Stromal cell of bone marrow (primary cell): Measurements from ENCODE around the gene PDIA3.
"Not testable (repeated sequence)": the region's sequence is repeated elsewhere in the genome, so short reads cannot be mapped to it uniquely, and the experiment has no call there.

Experiments
- DNase-seq: peaks from one replicate; pipeline ENCODE4 v3.0.0-alpha.2; 2012; ENCODE audit warnings: low read depth

Gene PDIA3

GRCh38 chr15:43776718-43777266 lies 30.6 kb downstream of the PDIA3 start, which contains the start of gene ELL3:
TSS of gene ELL3 (minus strand) at chr15:43776966. CDS start at chr15:43776901, 65 bp downstream.
- peak; percentile 44 for DNase-seq

- DNase-seq: peak; percentile 49
These were observed 31.2 kb downstream of the PDIA3 start for GRCh38 chr15:43777267-43777914.

- no peak for DNase-seq
These were observed 32.8 kb downstream of the PDIA3 start for GRCh38 chr15:43779016-43779415.

- DNase-seq: no peak
These were observed 43.2 kb downstream of the PDIA3 start for GRCh38 chr15:43789409-43789808.

GRCh38 chr15:43791993-43792760 lies 45.9 kb downstream of the PDIA3 start, which contains the start of gene SERF2:
TSS of gene SERF2 (plus strand) at chr15:43792320. CDS start at chr15:43792377, 57 bp downstream.
- peak; percentile 99 for DNase-seq

- peak; percentile 30 for DNase-seq
These were observed 46.7 kb downstream of the PDIA3 start for GRCh38 chr15:43792761-43793476.

- no peak for DNase-seq
These were observed 47.4 kb downstream of the PDIA3 start for GRCh38 chr15:43793647-43794046.

- DNase-seq: peak; percentile 60
These were observed 48.2 kb downstream of the PDIA3 start for GRCh38 chr15:43794269-43795037.

- DNase-seq: no peak
These were observed 49.0 kb downstream of the PDIA3 start for GRCh38 chr15:43795197-43795596.

GRCh38 chr15:43795997-43796396 lies 49.8 kb downstream of the PDIA3 start:
- no peak for DNase-seq

- DNase-seq: no peak
These were observed 50.3 kb downstream of the PDIA3 start for GRCh38 chr15:43796566-43796965.

- DNase-seq: no peak
These were observed 53.1 kb downstream of the PDIA3 start for GRCh38 chr15:43799209-43799944.

GRCh38 chr15:43799945-43800285 lies 53.7 kb downstream of the PDIA3 start, which contains the start of gene SERINC4:
TSS of gene SERINC4 (minus strand) at chr15:43800220. CDS start at chr15:43799986, 234 bp downstream.
- DNase-seq: no peak

GRCh38 chr15:43800286-43801141 lies 54.3 kb downstream of the PDIA3 start, which contains the start of gene HYPK:
TSS of gene HYPK (plus strand) at chr15:43800599. CDS start at chr15:43800623, 24 bp downstream.
- DNase-seq: peak; percentile 82

GRCh38 chr15:43802676-43803075 lies 56.4 kb downstream of the PDIA3 start:
- not testable (repeated sequence) for DNase-seq

GRCh38 chr15:43808435-43808950 lies 62.3 kb downstream of the PDIA3 start:
- DNase-seq: no peak

- DNase-seq: no peak
These were observed 62.9 kb downstream of the PDIA3 start for GRCh38 chr15:43808960-43809678.

- DNase-seq: not testable (repeated sequence)
These were observed 68.8 kb downstream of the PDIA3 start for GRCh38 chr15:43815064-43815463.

GRCh38 chr15:43821505-43821904 lies 75.3 kb downstream of the PDIA3 start:
- no peak for DNase-seq
